Activated naive CD8-positive, alpha-beta T cell treated with anti-CD3 and anti-CD28 coated beads, Interleukin-2, amount 50 U/mL, for 16 hours (primary cell): ENCODE measurements around the gene SLCO1B1.

Experiments
- DNase-seq: peaks from one replicate; pipeline ENCODE4 v3.0.0-alpha.2; 2020; ENCODE audit warnings: low read depth, low spot score

The SLCO1B1 gene

DNA sequence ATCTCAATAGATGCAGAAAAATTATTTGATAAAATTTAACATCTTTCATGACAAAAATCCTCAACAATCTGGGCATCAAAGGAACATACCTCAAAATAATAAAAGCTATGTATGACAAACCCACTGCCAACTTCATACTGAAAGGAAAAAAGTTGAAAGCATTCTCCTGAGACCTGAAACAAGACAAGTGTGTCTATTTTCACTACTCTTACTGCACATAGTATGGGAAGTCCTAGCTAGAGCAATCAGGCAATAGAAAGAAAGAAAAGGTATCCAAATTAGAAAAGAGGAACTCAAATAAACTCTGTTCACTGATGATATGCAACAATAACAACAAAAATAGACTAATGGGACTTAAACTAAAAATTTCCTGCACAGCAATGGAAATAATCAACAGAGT lies 90.1 kb downstream of the SLCO1B1 start:
- no peak for DNase-seq

DNA sequence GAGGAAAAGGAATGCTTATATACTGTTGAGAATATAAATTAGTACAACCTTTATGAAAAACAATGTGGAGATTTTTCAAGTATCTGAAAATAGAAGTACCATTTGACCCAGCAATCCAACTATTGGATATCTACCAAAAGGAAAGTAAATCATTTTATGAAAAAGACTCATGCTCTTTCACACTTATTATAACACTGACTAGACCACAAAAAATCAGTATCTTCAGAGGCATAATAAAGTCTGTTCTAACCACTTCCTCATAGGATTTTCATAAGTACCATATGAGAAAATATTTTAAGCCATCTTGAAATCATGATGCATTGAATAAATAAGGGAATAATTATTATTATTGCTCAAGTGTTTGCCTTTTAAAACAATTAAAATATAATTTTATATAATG lies 90.8 kb downstream of the SLCO1B1 start:
- DNase-seq, result no peak

DNA sequence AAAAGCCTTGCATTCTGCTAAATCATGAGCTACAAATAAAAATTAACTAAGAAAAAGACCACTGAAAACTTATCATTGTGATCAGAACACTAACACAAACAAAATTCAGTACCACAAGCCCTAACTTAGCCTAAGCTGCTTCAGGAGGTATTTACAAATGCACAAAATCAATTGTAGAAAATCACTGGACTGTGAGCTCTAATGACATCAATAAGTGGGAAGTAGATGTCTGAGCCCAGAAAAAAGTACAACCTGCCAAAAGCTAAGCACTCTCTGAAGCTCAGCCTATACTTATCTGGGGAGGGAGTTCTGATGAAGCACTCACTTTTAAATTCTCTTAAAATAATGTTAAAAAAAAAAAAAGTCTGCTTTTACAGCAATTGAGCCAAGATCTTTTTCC lies 92.9 kb downstream of the SLCO1B1 start:
- no peak for DNase-seq

DNA sequence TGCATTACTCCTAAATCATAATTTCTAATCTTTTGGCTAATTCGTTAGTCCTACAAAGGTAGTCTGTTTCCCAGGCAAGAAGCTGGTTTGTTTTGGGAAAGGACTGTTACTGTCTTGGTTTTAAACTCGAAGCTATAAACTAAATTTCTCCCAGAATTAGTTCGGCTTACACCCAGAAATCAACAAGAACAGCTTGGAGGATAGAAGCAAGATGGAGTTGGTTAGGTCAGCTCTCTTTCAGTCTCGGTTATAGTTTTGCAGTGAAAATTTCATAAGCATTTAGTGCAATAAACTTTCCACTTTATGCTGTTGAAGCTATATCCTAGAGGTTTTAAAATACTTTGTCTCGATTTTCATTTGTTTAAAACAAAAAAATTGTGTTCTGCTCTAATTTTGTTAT lies 103.4 kb downstream of the SLCO1B1 start:
- no peak for DNase-seq

DNA sequence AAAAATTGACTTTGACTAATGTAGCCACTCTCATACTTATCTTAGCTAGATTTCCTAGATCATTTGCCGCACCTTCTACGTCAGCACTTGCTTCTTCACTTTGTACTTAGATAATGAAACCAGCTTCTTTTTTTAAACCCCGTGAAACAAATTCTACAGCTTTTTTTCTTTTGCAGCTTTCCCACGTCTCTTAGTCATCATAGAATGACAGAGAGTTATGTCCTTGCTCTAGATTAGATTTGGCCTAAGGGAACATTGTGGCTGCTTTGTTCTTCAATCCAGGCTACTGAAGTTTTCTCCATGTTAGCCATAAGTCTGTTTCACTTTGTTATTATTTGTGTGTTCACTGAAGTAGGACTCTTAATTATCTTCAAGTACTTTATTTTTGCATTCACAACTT lies 108.9 kb downstream of the SLCO1B1 start:
- DNase-seq, result no peak

DNA sequence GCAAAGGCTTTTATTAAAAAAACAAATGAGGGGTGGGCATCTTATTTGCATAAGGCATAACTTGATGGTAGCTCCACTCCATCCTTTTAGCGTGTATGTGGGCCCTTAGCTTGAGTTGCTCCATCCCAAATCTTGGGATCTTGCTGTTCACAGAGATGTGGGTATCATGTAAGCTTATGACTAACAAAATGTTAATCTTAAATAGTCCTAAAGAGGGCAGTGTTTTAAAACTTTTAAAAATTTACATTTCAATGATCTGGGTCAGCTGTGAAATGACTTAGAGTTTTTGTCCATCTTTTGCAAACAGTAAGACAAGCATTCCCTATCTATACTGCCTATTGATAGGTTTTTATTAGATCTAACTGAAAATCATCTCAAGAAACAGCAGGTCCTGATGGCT lies 117.7 kb downstream of the SLCO1B1 start:
- DNase-seq, result no peak

DNA sequence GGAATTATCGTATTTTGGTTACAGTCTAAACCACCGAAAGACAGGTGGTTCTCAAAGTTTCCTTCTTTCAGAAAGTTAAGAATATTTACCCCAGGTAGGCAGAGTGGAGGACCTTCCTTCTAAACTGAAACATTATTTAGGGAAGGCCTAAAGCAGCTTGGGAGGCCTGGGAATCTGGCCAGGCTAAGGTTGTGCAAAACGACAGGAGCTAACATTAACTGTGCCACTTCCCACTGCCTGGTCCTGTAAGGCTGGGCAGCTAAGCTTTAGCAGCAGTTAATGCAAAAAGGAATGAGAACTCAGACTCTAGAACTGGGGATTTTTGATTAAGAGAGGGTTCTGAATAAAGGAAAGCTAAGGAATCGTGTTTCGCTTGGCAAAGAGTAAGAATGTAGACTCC lies 121.1 kb downstream of the SLCO1B1 start:
- no peak for DNase-seq

DNA sequence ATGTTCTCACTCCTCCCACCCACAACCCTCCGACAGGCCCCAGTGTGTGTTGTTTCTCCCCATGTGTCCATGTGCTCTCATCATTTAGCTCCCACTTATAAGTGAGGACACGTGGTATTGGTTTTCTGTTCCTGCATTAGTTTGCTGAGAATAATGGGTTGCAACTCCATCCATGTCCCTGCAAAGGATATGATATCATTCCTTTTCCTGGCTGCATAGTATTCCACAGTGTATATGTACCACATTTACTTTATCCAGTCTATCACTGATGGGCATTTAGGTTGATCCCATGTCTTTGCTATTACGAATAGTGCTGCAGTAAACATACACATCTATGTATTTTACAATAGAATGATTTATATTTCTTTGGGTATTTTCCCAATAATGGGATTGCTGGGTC lies 126.2 kb downstream of the SLCO1B1 start:
- no peak for DNase-seq

DNA sequence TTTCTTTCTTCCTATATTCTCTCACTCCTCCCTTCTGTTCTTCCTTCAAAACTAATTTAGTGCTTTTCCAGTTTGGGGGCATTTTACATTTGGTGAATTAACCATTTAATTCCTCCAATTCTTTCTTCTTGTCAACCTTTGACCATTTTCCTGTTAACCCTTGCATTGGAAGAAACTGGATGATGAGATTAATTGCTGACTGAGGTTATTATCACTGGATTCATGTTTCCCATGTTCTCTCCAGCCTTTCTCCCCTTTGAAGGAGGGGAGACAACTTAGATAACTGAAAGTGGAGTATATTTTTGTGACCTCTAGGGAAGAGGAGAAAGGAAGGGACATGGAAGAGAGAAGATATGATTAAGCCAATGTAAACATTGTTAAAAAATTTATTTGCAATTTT lies 133.2 kb downstream of the SLCO1B1 start:
- no peak for DNase-seq

DNA sequence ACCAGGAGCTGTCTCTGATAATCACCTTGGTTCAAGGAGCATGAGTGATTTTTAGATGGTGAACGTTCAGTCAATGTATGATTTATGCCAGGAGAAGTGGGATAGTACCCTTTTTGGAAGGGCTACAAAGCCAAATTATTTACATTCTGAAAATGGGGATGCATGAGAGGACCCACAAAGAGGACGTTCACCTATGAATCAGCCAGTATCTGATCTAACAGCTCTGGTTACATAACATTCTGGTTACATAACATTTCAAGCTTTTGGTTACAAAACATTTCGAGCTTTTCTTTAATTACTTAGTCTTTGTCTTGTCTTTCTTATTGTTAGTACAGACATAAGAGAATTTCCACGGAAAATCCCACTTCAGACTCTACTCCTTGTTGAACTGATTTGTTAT lies 134.9 kb downstream of the SLCO1B1 start:
- no peak for DNase-seq

DNA sequence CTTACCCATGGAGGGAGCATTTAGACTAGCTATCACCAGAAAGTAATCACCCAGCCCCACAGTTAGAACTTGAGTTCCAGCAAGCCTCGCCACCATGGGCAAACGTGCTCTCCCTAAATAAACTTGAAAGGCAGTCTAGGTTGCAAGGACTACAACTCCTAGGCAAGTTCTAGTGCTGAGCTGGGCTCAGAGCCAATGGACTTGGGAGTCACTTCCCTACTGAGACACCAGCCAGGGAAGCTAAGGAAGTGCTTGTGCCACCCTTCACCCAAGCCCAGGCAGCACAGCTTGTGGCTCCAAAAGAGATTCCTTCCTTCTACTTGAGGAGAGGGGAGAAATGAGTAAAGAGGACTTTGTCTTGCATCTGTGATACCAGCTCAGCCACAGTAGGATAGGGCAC lies 145.8 kb downstream of the SLCO1B1 start:
- no peak for DNase-seq
